Central memory CD4-positive, alpha-beta T cell (primary cell): Measurements from ENCODE around the gene NUP62CL.

Source experiments
- DNase-seq: peaks from one replicate; pipeline ENCODE4 v3.0.0; 2022

The NUP62CL gene

DNA sequence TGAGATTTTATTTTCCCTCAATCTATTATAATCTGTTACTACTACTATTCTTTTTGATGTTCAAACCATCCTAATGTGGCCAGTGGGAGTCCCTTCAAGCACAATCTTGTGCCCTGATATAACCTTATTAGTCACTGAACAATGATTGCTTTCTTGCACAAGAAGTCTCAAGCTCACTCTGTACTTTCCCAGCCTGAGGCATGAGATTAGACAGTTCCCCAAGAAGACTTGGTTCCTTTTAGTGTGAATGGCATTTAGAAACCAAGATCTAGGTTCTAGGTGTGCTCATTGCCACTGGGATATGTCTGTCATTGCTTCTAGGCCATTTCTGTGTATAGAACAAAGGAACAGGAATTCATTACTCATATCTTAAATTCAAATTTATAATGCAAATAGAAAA lies 59.6 kb downstream of the NUP62CL start:
- no peak for DNase-seq

DNA sequence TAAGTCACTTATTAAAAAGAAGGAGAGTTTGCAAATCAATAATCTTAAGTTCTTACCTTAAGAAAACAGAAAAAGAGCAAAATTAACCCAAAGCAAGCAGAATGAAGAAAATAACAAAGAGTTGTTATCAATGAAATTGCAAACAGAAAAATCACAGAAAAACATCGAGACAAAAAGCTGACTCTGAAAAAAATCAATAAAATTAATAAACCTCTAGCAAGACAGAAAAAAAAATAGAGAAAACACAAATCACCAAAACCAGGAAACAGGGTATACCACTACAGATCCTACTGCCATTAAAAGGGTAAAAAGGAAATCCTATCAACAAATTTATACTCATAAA lies 70.3 kb downstream of the NUP62CL start:
- DNase-seq: no peak

- DNase-seq: no peak
These were observed 70.9 kb downstream of the NUP62CL start for GRCh38 chrX:107135049-107135964.

DNA sequence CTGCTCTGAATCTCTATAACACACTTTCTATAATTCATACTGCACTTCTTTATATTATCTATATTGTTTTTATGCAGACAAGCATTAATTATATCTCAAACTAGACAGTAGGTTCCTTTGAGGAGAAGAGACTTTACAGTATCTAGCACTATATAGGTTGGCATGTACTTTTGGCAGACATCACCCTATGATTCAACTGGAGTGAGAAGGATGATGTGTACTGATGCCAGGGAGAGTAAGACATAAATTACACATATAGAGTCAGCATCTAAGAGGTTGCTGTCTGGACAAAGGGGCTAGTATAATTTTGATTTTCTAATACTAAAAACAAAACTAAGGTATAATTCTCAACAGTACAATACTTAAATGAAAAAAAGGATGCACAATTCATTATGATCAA lies 82.5 kb downstream of the NUP62CL start:
- DNase-seq: no peak

DNA sequence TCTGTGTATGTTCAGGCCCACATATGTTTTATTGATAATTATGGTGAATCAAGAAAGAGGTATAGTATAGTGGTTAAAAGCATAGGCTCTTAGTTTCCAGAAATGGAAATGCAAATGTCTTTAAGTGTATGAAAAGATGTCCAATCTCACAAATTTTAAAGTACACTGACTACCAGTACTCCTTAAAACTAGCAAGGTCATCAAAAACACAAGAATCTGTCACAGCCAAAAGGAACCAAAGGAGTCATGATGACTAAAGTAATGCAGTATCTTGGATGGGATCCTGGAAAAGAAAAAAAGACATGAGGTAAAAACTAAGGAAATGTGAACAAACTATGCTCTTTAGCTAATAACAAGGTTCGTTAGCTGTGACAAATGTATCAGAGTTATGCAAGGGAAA lies 87.0 kb downstream of the NUP62CL start:
- no peak for DNase-seq

GRCh38 chrX:107118322-107119147 lies 87.7 kb downstream of the NUP62CL start, which contains the start of gene RBM41:
TSS of gene RBM41 (minus strand) at chrX:107118822. CDS start at chrX:107118773, 49 bp downstream.
- DNase-seq: peak; percentile 74

- DNase-seq: no peak
These were observed 88.3 kb downstream of the NUP62CL start for GRCh38 chrX:107117993-107118321.

- no peak for DNase-seq
These were observed 98.8 kb downstream of the NUP62CL start for GRCh38 chrX:107107459-107107858.

DNA sequence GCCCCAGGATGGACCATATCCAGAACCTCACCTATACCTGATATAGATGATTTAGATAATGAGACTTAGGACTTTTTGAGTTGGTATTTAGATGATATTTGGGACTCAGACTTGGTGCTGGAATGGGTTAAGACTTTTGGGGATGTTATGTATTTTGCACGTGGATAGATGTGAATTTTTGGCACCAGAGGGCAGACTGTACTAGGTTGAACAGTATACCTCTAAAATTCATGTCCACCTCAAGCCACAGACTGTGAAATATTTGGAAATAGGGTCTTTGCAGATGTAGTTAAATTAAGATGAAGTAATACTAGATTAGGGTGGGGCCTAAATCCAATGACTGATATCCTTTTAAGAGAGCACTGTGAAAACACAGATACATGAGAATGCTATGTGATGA lies 103.3 kb downstream of the NUP62CL start:
- DNase-seq: no peak

- DNase-seq: no peak
These were observed 130.1 kb downstream of the NUP62CL start for GRCh38 chrX:107076158-107076557.
